ENCODE data around the gene ST3GAL3.

Gene ST3GAL3, protein sequence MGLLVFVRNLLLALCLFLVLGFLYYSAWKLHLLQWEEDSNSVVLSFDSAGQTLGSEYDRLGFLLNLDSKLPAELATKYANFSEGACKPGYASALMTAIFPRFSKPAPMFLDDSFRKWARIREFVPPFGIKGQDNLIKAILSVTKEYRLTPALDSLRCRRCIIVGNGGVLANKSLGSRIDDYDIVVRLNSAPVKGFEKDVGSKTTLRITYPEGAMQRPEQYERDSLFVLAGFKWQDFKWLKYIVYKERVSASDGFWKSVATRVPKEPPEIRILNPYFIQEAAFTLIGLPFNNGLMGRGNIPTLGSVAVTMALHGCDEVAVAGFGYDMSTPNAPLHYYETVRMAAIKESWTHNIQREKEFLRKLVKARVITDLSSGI

DNA sequence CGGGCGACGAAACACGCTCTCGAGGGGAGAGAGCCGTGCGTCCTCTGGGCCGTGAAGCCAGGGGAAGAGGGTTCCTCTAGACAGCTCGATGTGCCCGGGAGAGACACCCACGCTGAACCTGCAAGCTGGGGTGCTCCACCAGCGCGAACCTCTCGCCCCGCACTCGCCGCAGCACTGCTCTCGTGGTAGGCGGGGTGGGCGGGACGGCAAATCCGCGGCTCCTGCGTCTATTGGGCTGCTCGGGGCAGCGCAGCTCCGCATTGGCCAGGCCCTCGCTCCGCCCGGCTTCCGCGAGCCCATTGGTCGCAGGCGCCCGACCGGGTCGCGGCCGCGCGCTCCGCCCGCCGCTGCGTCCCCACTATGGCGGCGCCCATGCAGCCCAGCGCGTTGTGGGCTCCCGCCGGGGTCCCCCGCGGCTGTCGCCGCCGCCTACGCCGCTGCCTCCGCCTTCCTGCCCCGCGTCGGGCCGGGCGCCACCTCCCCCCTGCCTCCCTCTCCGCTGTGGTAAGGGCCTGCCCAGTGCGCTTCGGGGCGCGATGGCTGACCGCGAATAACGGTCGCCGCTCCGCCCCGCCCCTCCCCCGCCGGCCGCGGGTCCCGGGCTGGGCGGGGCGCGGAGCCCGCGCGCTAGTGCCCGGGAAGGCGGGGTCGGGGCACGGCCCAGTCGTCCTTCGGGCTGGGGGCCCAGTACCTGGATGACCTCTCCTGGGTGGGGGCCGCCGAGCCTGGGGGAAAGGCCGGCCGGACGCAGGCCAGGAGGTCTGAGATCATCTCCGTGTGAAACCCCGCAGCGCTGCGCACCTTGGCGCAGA, at the start of gene ST3GAL3:
TSS of gene ST3GAL3 (plus strand) at position 347 of the 812 bp plus-strand sequence. CDS start 28,727 bp downstream, outside the sequence.
- peak within 1 kb of the TSS; percentile 88 for H3K4me3 ChIP-seq (ENCODE audit: low read depth, low read length)

DNA sequence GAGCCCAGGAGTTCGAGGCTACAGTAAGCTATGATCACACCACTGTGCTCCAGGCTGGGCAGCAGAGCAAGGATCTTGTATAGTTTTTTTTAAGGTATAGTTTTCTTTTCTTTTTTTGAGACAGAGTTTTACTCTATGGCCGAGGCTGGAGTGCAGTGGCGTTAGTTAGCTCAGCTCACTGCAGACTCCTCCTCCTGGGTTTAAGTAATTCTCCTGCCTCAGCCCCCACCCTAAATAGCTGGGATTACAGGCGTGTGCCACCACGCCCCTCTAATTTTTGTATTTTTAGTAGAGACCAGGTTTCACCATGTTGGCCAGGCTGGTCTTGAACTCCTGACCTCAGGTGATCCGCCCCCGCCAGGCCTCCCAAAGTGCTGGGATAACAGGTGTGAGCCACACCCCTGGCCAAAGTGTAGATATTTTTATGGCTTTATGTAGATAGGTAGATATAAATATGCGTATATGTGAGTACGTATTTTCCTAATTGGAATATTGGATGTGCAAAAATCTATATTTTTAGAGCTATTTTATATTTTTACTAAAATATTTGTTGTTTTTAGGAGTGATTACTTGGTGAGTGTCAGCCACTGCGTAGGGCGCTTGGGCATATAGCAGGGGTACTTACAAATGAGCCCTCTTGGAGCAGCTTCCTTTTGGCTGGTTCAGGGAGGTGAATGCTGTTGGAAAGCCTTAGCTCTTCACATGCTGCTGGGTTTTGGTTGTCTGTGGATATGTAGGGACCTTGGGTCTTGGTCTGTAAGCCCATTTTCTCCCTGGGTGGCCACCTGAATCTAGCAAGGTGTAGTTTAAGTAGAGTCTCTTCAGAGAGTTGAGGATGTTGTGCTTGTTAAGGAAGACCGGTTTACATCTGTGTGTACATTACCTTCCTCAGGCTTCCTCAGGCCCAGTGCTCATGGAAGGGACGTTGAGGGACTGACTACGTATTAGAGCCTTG, 47.8 kb upstream of the ST3GAL3 start:
- no peak overlapping the region for H3K4me3 ChIP-seq (ENCODE audit: low read depth, low read length)

DNA sequence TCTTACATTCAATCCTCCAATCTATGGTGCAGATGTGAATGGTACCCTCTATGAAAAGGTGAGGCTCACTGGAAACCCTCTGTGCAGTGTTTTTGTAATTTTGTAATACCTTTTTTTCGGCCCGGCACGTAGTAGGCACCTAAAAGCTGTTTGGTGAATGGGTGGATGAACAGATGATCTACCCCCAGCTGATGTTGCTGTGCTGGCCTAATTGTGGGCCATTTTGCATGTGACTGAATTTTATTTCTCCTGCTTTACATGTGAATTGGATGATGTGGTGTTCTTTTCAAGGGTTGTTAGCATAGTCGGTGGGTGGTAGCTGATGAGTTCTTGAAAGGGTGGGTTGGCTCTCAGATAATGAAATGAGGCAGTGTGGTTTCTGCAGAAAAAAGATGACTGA, 47.0 kb upstream of the ST3GAL3 start:
- no peak overlapping the region for H3K4me3 ChIP-seq (ENCODE audit: low read depth, low read length)

DNA sequence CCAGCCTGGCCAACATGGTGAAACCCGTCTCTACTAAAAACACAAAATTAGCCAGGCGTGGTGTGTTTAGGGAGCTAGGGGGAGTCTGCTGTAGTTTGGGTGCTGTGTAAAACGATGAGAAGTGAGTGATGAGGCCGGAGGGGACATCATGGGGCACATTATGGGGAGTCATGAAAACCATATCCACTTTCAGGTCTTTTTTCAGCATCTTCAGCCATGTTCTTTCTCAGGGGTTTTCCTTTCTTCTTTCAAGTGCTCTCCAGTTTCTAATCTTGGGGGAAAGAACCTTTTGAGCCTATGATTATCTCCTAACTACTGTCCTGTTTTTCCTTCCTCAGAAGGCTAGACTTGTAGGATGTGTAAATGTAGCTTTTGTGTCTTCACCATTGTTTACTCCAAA, 43.0 kb upstream of the ST3GAL3 start:
- H3K4me3 ChIP-seq (ENCODE audit: low read depth, low read length), result no peak overlapping the region

DNA sequence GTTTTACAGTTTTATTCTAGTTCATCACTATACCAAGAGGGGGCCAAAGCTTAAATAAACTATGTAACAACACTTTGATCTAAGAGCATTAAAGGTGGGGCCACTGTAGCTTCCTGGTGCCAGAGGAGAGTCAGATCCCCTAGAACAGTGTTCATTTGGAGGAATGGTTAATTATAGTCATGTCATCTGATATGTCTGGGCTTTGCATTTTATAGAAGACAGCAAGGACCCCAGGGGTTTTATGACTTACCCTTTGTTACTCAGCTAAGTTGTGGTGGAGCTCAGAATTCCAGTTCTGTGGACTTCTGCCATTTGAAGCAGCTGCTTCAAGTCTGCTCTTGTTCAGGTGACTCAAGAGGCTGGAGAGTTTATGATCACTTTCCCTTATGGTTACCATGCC, 40.7 kb upstream of the ST3GAL3 start:
- no peak overlapping the region for H3K4me3 ChIP-seq (ENCODE audit: low read depth, low read length)

DNA sequence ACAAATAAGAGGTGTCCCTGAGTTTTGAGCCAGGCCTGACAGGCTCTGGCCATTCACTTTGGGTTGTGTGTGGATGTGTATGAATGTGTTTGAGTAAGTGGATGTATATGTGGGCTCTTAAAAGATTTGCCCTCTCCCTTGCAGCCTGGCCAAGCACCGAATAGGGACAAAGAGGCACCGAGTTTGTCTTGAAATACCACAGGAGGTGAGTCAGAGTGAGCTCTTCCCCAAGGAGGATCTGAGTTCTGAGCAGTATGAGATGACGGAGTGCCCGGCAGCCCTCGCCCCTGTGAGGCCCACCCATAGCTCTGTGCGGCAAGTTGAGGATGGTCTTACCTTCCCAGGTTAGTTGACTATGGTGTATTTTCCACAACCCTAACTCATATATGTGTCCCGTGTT, 38.4 kb upstream of the ST3GAL3 start:
- H3K4me3 ChIP-seq (ENCODE audit: low read depth, low read length), result no peak overlapping the region

DNA sequence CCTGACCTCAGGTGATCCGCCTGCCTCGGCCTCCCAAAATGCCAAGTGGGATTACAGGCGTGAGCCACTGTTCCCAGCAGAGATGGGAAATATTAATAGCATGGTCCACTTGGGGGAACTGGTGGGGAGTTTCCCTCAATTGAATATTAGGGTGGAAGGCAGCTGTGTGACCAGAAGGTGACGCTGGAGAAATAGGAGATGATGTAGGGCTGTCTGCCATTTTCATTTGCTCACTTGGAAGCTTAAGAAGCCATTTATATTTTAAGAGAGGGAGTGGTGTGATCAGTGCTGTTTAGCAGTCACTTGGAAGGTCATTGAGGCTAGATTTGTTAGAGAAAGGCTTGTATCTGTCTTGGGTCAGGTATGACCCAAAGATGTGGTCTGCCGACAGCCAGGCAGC, 37.5 kb upstream of the ST3GAL3 start:
- no peak overlapping the region for H3K4me3 ChIP-seq (ENCODE audit: low read depth, low read length)

DNA sequence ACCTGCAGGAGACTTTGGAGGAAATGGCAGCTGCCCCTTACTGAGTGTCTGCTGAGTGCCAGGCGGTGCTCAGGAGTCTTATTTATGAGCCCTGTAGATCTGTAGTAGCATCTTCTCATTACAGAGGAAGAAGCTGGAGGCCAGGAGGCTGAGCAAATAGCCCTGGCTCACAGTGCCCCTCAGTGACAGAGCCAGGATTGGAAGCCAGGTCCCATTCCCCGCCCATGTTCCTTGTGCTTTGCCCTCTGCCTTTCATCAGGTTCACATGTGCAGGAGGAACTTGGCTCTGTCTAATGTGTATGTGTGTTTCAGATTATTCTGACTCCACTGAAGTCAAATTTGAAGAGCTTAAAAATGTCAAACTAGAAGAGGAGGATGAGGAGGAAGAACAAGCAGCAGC, 36.1 kb upstream of the ST3GAL3 start:
- no peak overlapping the region for H3K4me3 ChIP-seq (ENCODE audit: low read depth, low read length)

DNA sequence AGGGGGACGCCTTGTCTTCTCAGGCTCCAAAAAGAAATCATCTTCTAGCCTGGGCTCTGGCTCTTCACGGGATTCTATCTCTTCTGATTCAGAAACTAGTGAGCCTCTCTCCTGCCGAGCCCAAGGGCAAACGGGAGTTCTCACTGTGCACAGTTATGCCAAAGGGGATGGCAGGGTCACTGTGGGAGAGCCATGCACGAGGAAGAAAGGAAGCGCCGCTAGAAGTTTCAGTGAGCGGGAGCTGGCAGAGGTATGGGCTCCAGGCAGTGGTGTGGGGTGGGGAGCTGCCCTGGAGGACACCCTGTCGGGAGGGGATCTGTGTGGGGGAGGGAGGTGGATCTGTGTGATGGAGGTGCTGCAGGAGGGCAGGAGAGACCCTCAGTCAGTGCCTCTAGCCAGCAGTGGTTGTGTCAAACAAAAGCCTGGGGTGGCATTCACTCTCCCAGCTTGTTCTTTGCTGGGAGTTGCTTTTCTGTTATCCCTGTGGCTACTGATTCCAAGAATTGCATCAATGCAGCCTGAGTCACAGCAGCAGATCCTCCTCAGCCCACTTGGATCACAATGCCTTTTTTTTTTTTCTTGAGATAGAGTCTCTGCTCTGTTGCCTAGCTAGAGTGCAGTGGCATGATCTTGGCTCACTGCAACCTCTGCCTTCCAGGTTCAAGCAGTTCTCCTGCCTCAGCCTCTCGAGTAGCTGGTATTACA, 35.6 kb upstream of the ST3GAL3 start:
- no peak overlapping the region for H3K4me3 ChIP-seq (ENCODE audit: low read depth, low read length)

DNA sequence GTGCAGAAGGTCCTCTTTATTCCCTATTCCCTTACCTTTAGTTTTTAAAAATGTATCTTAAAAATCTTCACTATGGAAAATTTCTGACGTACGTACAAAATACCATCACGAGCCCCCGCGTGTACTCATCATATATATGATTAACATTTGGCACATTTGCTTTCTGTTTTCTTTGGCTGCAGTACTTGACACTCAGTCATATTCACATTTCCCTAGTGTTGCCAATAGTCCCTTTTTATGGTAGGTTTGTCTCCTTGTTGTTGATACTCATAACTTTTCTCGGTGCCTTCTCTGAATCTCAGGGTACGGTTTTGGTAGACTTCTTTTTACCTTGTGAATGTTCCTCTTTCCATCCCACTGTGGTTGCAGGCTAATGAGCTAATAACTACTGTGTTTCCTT, 34.1 kb upstream of the ST3GAL3 start:
- H3K4me3 ChIP-seq (ENCODE audit: low read depth, low read length), result no peak overlapping the region

DNA sequence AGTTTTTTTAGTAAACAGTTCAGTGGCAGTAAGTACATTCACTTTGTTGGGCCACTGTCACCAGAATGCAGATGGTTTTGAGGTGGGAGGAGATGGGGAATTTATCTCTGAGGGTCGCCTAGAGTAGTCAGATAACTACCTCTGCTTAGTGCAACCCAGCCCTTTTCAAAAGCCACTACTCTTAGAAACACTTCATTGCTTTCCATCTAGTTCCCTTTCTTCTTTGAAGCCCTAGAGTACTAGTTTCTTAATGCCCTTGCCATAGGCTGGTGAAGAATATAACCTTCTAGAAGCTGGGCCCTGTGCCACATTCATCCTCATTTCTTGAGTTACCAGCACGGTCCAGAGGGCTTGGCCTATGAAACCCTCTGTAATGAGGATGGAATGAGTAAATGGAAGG, 28.4 kb upstream of the ST3GAL3 start:
- no peak overlapping the region for H3K4me3 ChIP-seq (ENCODE audit: low read depth, low read length)

DNA sequence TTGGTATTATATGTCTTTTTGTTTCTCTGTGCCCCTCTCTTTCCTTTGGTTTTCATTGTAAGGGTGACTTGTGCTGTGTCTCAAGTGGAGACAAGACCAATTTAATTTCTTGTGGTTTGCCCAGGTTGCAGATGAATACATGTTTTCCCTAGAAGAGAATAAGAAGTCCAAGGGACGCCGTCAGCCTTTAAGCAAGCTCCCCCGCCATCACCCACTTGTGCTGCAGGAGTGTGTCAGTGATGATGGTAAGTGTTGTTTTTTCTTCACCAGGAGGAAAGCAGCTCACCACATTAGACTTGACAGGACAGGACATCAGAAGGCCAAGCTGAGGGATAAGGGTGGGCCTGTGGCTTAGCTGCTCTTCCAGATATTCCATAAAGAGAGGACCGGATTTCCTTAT, 23.8 kb upstream of the ST3GAL3 start:
- no peak overlapping the region for H3K4me3 ChIP-seq (ENCODE audit: low read depth, low read length)

DNA sequence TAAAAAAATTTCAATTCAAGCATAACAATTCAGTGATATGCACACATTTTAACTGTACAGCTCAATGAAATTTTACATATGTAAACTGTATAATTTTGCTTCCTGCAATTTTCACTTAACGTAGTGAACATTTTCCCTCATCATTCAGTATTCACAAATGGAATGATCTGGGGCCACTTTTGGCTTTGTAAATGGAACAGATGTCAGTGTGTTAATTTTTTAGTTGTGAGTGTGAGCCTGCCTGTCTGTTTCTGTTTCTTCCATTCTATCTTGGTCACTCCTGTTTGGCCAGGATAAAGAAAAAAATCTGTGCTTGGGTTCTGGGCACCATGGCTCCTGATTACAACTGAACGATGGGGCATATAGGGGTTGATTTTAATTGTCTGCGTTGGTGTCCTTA, 20.5 kb upstream of the ST3GAL3 start:
- no peak overlapping the region for H3K4me3 ChIP-seq (ENCODE audit: low read depth, low read length)

DNA sequence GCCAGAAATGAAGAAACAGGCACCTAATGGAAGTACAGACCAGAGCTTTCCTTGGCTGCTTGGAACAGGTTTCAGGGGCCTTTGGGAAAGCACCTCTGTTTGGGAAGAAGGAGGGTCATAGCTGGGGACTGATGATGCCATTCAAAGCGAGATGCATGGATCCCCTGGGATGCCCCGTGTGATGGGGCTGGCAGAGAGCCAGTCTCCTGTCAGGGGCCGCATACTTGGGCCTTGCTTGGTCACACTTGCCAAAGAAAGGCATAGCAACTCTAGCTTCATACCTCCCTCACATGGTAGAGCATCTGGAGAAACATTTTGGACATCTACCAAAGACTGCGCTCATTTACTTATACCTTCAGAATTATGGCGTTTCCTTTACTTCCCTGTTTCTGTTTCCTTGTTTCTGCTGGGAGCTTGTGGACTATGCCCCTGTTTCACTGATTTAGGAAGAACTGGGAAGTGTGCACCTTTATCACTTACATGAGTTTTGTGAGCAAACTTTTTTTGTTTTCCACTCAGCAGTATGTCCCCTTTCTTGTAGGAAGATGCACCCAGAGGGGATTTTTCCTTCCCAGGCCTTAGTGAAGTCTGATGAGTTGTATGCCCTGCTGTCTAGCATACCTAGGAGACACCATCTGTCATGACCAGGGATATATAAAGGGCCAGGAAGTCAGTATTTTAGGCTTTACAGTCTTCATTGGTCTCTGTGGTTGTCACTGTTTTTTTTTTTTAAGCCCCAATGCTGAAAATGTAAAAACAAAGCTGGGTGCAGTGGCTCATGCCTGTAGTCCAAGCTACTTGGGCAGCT, 19.8 kb upstream of the ST3GAL3 start:
- H3K4me3 ChIP-seq (ENCODE audit: low read depth, low read length), result no peak overlapping the region

DNA sequence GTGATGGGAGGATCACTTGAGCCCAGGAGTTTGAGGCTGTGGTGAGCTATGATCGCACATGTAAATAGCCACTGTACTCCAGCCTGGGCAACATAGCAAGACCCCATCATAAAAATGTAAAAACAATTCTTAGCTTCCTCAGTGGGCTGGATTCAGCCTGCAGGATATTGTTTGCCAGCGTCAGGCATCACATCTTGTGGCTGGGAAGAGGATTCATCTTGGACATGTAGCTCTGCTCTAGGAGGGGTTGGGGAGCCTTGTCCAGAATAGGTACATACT, 19.3 kb upstream of the ST3GAL3 start:
- H3K4me3 ChIP-seq (ENCODE audit: low read depth, low read length), result no peak overlapping the region

DNA sequence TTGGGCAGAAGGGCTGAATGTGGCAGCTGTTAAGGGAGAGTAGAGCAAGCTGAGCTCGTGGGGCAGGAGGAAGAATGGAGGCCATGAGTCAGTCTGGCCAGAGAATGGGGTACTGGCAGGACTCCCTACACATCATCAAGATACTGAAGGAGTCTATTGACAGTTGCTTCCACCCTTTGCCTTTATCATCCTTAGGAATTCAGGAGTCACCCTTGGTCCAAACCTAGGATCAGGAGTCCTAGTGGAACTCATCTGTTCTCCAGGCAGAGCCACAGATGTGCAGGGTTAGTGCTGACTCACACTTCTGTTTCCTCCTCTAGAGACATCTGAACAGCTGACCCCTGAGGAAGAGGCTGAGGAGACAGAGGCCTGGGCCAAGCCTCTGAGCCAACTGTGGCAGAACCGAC, 18.7 kb upstream of the ST3GAL3 start:
- no peak overlapping the region for H3K4me3 ChIP-seq (ENCODE audit: low read depth, low read length)

DNA sequence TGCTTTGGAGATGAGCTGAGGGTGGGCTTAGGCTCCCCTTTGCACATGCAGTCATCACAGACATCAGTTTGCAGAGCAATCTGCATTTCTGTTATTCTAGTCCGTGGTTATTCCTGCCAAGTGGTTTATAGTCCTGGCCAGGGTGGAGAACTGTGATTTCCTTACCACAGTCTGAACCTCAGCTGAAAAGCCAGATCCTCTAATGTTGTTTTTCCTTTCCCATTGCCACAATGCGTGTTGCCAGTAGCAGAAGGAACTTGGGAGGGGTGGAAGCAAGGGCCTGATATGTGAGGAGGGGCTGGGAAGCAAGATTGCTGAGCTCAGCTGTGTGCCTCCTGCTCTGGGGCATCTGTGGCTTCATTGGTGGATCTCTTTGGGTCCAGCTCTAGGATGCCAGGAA, 18.0 kb upstream of the ST3GAL3 start:
- no peak overlapping the region for H3K4me3 ChIP-seq (ENCODE audit: low read depth, low read length)

DNA sequence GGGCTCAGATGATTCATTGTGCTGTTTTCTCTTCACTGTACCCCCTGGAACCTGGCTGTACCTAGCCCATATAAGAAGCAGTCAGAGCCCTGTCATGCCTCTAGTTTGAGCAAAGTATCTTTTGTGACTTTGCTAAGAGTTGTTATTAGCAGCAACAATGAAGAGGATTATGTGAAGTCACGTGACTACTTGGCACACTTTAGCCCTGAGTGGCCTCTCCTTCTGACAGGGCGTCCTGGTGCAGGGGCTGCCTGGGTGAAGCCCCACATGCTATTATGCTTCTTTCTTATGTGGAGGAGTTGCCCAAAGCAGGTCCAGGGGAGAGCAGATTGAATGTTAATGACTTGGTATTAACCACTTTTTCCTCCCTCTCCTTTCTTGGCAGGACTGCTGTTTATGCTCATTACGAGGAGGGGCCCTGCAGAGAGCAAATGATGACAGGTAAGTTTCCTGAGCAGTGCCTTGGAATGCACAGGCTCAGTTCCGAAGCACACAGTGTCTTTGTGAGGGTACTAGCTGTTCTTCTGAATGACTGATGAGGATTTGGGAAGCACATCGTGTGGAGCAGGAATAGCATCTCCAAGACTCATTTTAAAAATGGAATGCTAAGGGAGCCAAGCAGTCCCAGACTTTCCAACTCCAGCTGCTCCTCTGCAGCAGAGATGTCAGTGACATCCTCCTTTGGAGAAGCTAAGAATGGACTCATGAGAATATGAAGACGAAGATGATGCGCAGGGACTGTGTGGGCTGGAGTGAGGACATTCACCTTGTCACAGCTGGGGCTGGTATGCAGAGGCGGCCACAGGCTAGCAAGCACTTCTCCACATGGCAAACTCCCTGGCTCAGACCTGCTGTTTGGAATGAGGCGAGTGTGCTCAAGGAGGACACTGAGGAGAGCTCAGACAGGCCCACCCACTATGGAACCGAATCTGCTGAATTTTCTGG, 15.2 kb upstream of the ST3GAL3 start:
- no peak overlapping the region for H3K4me3 ChIP-seq (ENCODE audit: low read depth, low read length)

DNA sequence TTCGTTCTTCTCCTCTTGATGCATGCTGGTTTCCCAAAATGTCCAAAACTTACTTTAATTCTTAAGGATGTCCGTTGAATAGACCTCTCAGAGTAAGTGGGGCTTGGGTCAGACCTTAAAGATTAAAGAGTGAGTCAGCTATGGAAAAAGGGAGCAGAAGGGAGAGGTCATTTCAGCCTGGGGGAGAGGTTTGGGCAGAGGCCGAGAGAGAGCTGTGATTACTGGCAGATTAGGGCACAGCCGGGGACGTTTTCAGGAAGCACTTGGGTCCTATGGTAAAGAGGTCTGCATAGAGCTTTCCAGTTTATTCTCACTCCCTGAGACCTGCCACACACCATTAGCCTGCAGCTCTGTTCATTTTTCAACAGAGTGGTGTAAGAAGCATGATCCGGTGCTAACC, 14.0 kb upstream of the ST3GAL3 start:
- H3K4me3 ChIP-seq (ENCODE audit: low read depth, low read length), result no peak overlapping the region

Data from iPS-11a (cell line).